PC-9 (cell line): ENCODE data around the gene FOLR1. TPM values are rescaled to one million over a fixed set of nuclear protein-coding genes. Genes with fewer than 3 reads are reported as not detected.

ENCODE experiments used
- BruUV-seq: library from RNA; stranded (reverse); fragments of 400-500 nt; replicated peaks from 2 replicates; lab custom pipeline; 2021; lab: Mats Ljungman, UMichigan
- CTCF ChIA-PET: fragments of 300-600 bp; sonication (Branson Sonifier 250); formaldehyde crosslinking; loops from one replicate; lab custom pipeline; 2022; ENCODE audit warnings: antibody characterized with exemption; lab: Charles Lee
- POLR2A ChIA-PET: fragments of 300-600 bp; sonication (Branson Sonifier 250); formaldehyde crosslinking; loops from one replicate; lab custom pipeline; 2022; ENCODE audit warnings: antibody characterized with exemption; ENCODE audit not compliant: unreplicated experiment; lab: Charles Lee
- DNase-seq, 2 experiments: peaks; one replicate each; pipeline versions ENCODE4 v3.0.0 to v3.0.0-alpha.2; 2015 to 2022; ENCODE audit warnings: mixed read lengths in 1 of 2
- H2AFZ ChIP-seq: fragments of 200-600 bp; sonication (generic); 2 replicates; pipeline ENCODE4 v1.8.1; 2017; ENCODE audit warnings: antibody characterized with exemption
- H3F3A ChIP-seq: fragments of 200-600 bp; sonication (generic); 2 replicates; pipeline ENCODE4 v1.8.1; 2017; ENCODE audit warnings: antibody characterized with exemption, mild to moderate bottlenecking, low read depth; ENCODE audit not compliant: insufficient read depth
- H3K27ac ChIP-seq: fragments of 200-600 bp; sonication (generic); 2 replicates; pipeline ENCODE4 v1.6.1; 2016; ENCODE audit warnings: mixed run types
- H3K27me3 ChIP-seq: fragments of 200-600 bp; sonication (generic); 2 replicates; pipeline ENCODE4 v1.6.1; 2016; ENCODE audit warnings: low read depth, mixed run types; ENCODE audit not compliant: insufficient read depth
- H3K36me3 ChIP-seq: fragments of 200-600 bp; sonication (generic); 2 replicates; pipeline ENCODE4 v1.6.1; 2016; ENCODE audit warnings: low read depth, mixed run types
- H3K4me1 ChIP-seq: fragments of 200-600 bp; sonication (generic); replicated peaks from 2 replicates; pipeline ENCODE4 v1.6.1; 2016; ENCODE audit warnings: mixed run types; ENCODE audit not compliant: insufficient read depth
- H3K4me2 ChIP-seq: fragments of 200-600 bp; sonication (generic); 2 replicates; pipeline ENCODE4 v1.6.1; 2017; ENCODE audit warnings: mixed run types
- H3K4me3 ChIP-seq: fragments of 200-600 bp; sonication (generic); 2 replicates; pipeline ENCODE4 v1.6.1; 2016; ENCODE audit warnings: mixed run types
- H3K79me2 ChIP-seq: fragments of 200-600 bp; sonication (generic); 2 replicates; pipeline ENCODE4 v1.6.1; 2017; ENCODE audit warnings: low read depth, mixed run types
- H3K9me2 ChIP-seq: fragments of 200-600 bp; sonication (generic); 2 replicates; pipeline ENCODE4 v1.8.1; 2017; ENCODE audit warnings: mild to moderate bottlenecking; ENCODE audit not compliant: insufficient read depth
- H3K9me3 ChIP-seq: fragments of 200-600 bp; sonication (generic); 2 replicates; pipeline ENCODE4 v1.8.1; 2016; ENCODE audit warnings: low read depth; ENCODE audit not compliant: insufficient read depth
- H4K20me1 ChIP-seq: fragments of 200-600 bp; sonication (generic); 2 replicates; pipeline ENCODE4 v1.8.1; 2017; ENCODE audit not compliant: insufficient read depth
- EZH2 ChIP-seq: fragments of 200-600 bp; sonication (generic); IDR thresholded peaks from 2 replicates; pipeline ENCODE4 v1.8.0; 2017; ENCODE audit warnings: antibody characterized with exemption, low read depth
- intact Hi-C: fragments of 100-400 bp; cut with micrococcal nuclease; formaldehyde crosslinking; loops from one replicate; pipeline ENCODE4 v1.10.0; 2022; ENCODE audit not compliant: unreplicated experiment
- total RNA-seq: library from RNA; stranded (reverse); gene quantifications from 2 replicates; pipeline ENCODE4 v1.2.3, GENCODE V29; 2021
- TF ChIP-seq, protein P1 (sequence below): fragments of 200-600 bp; sonication (generic); conservative IDR thresholded peaks from 2 replicates; pipeline ENCODE4 v1.6.1; 2017; ENCODE audit warnings: mixed run types, antibody characterized with exemption, mild to moderate bottlenecking, moderate library complexity

The FOLR1 gene
- total RNA-seq, 1 experiment from 2014 or later, result 4.7 TPM

DNA sequence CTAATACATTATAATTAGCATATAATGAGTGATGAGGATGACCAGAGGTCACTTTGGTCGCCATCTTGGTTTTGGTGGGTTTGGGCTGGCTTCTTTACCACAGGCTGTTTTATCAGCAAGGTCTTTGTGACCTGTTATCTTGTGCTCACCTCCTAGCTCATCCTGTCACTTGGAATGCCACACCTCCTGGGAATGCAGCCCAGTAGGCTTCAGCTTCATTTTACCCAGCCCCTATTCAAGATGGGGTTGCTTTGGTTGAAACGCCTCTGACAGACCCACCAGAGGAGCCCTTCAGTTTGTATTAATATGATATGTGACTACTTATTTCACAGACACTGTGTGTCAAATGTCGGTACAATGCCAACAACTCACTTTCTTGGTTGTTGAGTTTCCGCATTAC lies 36.2 kb upstream of the FOLR1 start:
- no peak for TF ChIP-seq EZH2
- TF ChIP-seq, protein P1, sequence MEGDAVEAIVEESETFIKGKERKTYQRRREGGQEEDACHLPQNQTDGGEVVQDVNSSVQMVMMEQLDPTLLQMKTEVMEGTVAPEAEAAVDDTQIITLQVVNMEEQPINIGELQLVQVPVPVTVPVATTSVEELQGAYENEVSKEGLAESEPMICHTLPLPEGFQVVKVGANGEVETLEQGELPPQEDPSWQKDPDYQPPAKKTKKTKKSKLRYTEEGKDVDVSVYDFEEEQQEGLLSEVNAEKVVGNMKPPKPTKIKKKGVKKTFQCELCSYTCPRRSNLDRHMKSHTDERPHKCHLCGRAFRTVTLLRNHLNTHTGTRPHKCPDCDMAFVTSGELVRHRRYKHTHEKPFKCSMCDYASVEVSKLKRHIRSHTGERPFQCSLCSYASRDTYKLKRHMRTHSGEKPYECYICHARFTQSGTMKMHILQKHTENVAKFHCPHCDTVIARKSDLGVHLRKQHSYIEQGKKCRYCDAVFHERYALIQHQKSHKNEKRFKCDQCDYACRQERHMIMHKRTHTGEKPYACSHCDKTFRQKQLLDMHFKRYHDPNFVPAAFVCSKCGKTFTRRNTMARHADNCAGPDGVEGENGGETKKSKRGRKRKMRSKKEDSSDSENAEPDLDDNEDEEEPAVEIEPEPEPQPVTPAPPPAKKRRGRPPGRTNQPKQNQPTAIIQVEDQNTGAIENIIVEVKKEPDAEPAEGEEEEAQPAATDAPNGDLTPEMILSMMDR, result no peak
- H2AFZ ChIP-seq, result no peak overlapping the region
- no peaks in the 10 kb centered on the region for H3K79me2 ChIP-seq
- H3K4me1 ChIP-seq, result no peaks in the 10 kb centered on the region
- H3K27ac ChIP-seq, result no peak overlapping the region
- intact Hi-C loops, result no loop called here
- H3K9me2 ChIP-seq, result no peaks in the 10 kb centered on the region
- no peaks in the 10 kb centered on the region for H4K20me1 ChIP-seq
- no peak for DNase-seq
- H3K4me3 ChIP-seq, result no peak overlapping the region
- H3K36me3 ChIP-seq, result no peaks in the 10 kb centered on the region
- BruUV-seq, result no TSS peak
- H3K27me3 ChIP-seq, result no peaks in the 10 kb centered on the region
- H3F3A ChIP-seq, result no peaks in the 10 kb centered on the region
- no peaks in the 10 kb centered on the region for H3K9me3 ChIP-seq
- H3K4me2 ChIP-seq, result no peak overlapping the region
- ChIA-PET CTCF (interaction anchor here (1.3 kb wide), 1 partner anchor 12 kb away, joined by 3 read pairs; no protein-coding TSS in a partner anchor), POLR2A (interaction anchor here (0.6 kb wide), 1 partner anchor 625 kb away, joined by 3 read pairs; no protein-coding TSS in a partner anchor)

GRCh38 chr11:72157131-72157530 lies 34.8 kb upstream of the FOLR1 start:
- H3K27me3 ChIP-seq, result no peaks in the 10 kb centered on the region
- ChIA-PET CTCF (interaction anchor here (1.3 kb wide), 1 partner anchor 13 kb away, joined by 3 read pairs; no protein-coding TSS in a partner anchor), POLR2A (interaction anchor here (0.6 kb wide), 1 partner anchor 1880 kb away, joined by 26 read pairs; no protein-coding TSS in a partner anchor)
- no peaks in the 10 kb centered on the region for H3K36me3 ChIP-seq
- BruUV-seq, result no TSS peak
- intact Hi-C loops, result no loop called here
- no peak overlapping the region for H3K4me3 ChIP-seq
- H3F3A ChIP-seq, result no peaks in the 10 kb centered on the region
- H3K27ac ChIP-seq, result no peak overlapping the region
- H3K79me2 ChIP-seq, result no peaks in the 10 kb centered on the region
- H2AFZ ChIP-seq, result no peak overlapping the region
- no peaks in the 10 kb centered on the region for H3K4me1 ChIP-seq
- TF ChIP-seq EZH2, result no peak
- TF ChIP-seq, protein P1, result no peak
- H3K4me2 ChIP-seq, result no peak overlapping the region
- H3K9me3 ChIP-seq, result no peaks in the 10 kb centered on the region
- peak in 1 of 2 experiments; percentile 20 for DNase-seq
- no peaks in the 10 kb centered on the region for H4K20me1 ChIP-seq
- H3K9me2 ChIP-seq, result no peaks in the 10 kb centered on the region

GRCh38 chr11:72160319-72160718 lies 31.6 kb upstream of the FOLR1 start:
- Histone ChIP-seq H3K9me2 (no peaks in the 10 kb centered on the region), H3K27ac (no peak overlapping the region), H3K4me3 (no peak overlapping the region), H3K27me3 (0 out of 2 replicates have a peak, but pooled peaks cover 10% of the 10 kb centered on the region), H3F3A (no peaks in the 10 kb centered on the region), H3K36me3 (no peaks in the 10 kb centered on the region), H3K79me2 (no peaks in the 10 kb centered on the region), H3K9me3 (no peaks in the 10 kb centered on the region), H4K20me1 (no peaks in the 10 kb centered on the region), H2AFZ (no peak overlapping the region), H3K4me1 (no peaks in the 10 kb centered on the region), H3K4me2 (no peak overlapping the region)
- DNase-seq, result no peak
- TF ChIP-seq EZH2, result no peak
- TF ChIP-seq, protein P1, result no peak
- no TSS peak for BruUV-seq
- ChIA-PET CTCF (no interaction called here), POLR2A (no interaction called here)
- intact Hi-C loops, result no loop called here
